Vagina (tissue), 2 donors: Measurements from ENCODE around the gene CERS5.

Experiments used
- CTCF ChIP-seq, 3 experiments: fragments of 450-650 bp in 2 of 3; fragments of 200-600 bp in 1 of 3; sonication (generic) in 1 of 3; IDR thresholded peaks; one replicate each; pipeline ENCODE4 v1.5.1; 2017 to 2019; ENCODE audit warnings: antibody characterized with exemption in 3 of 3, mild to moderate bottlenecking in 2 of 3, moderate library complexity in 2 of 3
- POLR2A ChIP-seq, 2 donors: fragments of 450-650 bp; IDR thresholded peaks; one replicate each; pipeline ENCODE4 v1.6.1; 2017; ENCODE audit warnings: antibody characterized with exemption in 2 of 2, mild to moderate bottlenecking in 2 of 2, moderate library complexity in 2 of 2
- POLR2AphosphoS5 ChIP-seq, 2 donors: sonication (generic); formaldehyde crosslinking; IDR thresholded peaks; one replicate each; pipeline ENCODE4 v1.9.0; 2017; ENCODE audit warnings: antibody characterized with exemption in 2 of 2, mild to moderate bottlenecking in 2 of 2, low read depth in 1 of 2; ENCODE audit not compliant: insufficient read depth in 1 of 2

GRCh38 chr12:50175716-50176026 lies 8.5 kb upstream of the CERS5 start:
- TF ChIP-seq CTCF (IDR thresholded peaks at IDR 0.05) (no peak), POLR2A (IDR thresholded peaks at IDR 0.05) (no peak), POLR2AphosphoS5 (IDR thresholded peaks at IDR 0.05; ENCODE audit: insufficient read depth in 1 of 2, low read depth in 1 of 2) (peak in 1 of 2 donors; percentile 0)
